ENCODE measurements around the gene CLGN. TPM values are rescaled to one million over a fixed set of nuclear protein-coding genes. Genes with fewer than 3 reads are reported as not detected.

CLGN gene
- total RNA-seq, 1 experiment from 2014 or later = 10.7 TPM

- ChIA-PET CTCF (no interaction called here), POLR2A (interaction anchor here (0.5 to 0.8 kb wide), 2 partner anchors 9 to 15 kb away, joined by 3 read pairs; partner anchors contain the start of gene SCOC)
- no peaks in the 10 kb centered on the region for H3K27me3 Mint-ChIP-seq (ENCODE audit: insufficient read depth, unreplicated experiment)
- H3K4me1 Mint-ChIP-seq (ENCODE audit: insufficient read depth, unreplicated experiment) = no peaks in the 10 kb centered on the region
- no TSS peak for BruUV-seq (replicated peaks)
- H3K27ac Mint-ChIP-seq (ENCODE audit: low read depth, unreplicated experiment) = no peak overlapping the region
- peaks cover 6% of the 10 kb centered on the region for H3K36me3 Mint-ChIP-seq (ENCODE audit: insufficient read depth, unreplicated experiment)
- DNase-seq (ENCODE audit: unreplicated experiment) = no peak
- H3K9me3 Mint-ChIP-seq (ENCODE audit: unreplicated experiment) = no peaks in the 10 kb centered on the region
- intact Hi-C loops (cut with micrococcal nuclease) = no loop called here
- H3K4me3 Mint-ChIP-seq (ENCODE audit: unreplicated experiment) = no peak overlapping the region
- TF ChIP-seq, protein P1, sequence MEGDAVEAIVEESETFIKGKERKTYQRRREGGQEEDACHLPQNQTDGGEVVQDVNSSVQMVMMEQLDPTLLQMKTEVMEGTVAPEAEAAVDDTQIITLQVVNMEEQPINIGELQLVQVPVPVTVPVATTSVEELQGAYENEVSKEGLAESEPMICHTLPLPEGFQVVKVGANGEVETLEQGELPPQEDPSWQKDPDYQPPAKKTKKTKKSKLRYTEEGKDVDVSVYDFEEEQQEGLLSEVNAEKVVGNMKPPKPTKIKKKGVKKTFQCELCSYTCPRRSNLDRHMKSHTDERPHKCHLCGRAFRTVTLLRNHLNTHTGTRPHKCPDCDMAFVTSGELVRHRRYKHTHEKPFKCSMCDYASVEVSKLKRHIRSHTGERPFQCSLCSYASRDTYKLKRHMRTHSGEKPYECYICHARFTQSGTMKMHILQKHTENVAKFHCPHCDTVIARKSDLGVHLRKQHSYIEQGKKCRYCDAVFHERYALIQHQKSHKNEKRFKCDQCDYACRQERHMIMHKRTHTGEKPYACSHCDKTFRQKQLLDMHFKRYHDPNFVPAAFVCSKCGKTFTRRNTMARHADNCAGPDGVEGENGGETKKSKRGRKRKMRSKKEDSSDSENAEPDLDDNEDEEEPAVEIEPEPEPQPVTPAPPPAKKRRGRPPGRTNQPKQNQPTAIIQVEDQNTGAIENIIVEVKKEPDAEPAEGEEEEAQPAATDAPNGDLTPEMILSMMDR (IDR thresholded peaks at IDR 0.05; ENCODE audit: unreplicated experiment) = no peak
These were observed 39.4 kb downstream of the CLGN start for GRCh38 chr4:140388015-140388414.

- no TSS peak for BruUV-seq (replicated peaks)
- no peaks in the 10 kb centered on the region for H3K27me3 Mint-ChIP-seq (ENCODE audit: insufficient read depth, unreplicated experiment)
- no peaks in the 10 kb centered on the region for H3K9me3 Mint-ChIP-seq (ENCODE audit: unreplicated experiment)
- intact Hi-C loops (cut with micrococcal nuclease) = no loop called here
- H3K36me3 Mint-ChIP-seq (ENCODE audit: insufficient read depth, unreplicated experiment) = peaks cover 26% of the 10 kb centered on the region
- ChIA-PET POLR2A (interaction anchor here (3.9 kb wide), 1 partner anchor 9 kb away, joined by 23 read pairs; the partner anchor contains the start of gene SCOC), CTCF (interaction anchor here (0.9 to 1.3 kb wide), 2 partner anchors 8 to 23 kb away, joined by 3 read pairs; no protein-coding TSS in a partner anchor)
- DNase-seq (ENCODE audit: unreplicated experiment) = no peak
- peaks cover under 1% of the 10 kb centered on the region for H3K4me1 Mint-ChIP-seq (ENCODE audit: insufficient read depth, unreplicated experiment)
- H3K4me3 Mint-ChIP-seq (ENCODE audit: unreplicated experiment) = no peak overlapping the region
- TF ChIP-seq, protein P1 (IDR thresholded peaks at IDR 0.05; ENCODE audit: unreplicated experiment) = no peak
- no peak overlapping the region for H3K27ac Mint-ChIP-seq (ENCODE audit: low read depth, unreplicated experiment)
These were observed 44.7 kb downstream of the CLGN start for GRCh38 chr4:140382732-140383131.

- peak; percentile 45 for DNase-seq (ENCODE audit: unreplicated experiment)
- Mint-ChIP-seq H3K27me3 (ENCODE audit: insufficient read depth, unreplicated experiment) (no peaks in the 10 kb centered on the region), H3K27ac (ENCODE audit: low read depth, unreplicated experiment) (no peak overlapping the region), H3K4me3 (ENCODE audit: unreplicated experiment) (no peak overlapping the region), H3K9me3 (ENCODE audit: unreplicated experiment) (no peaks in the 10 kb centered on the region), H3K36me3 (ENCODE audit: insufficient read depth, unreplicated experiment) (no peaks in the 10 kb centered on the region), H3K4me1 (ENCODE audit: insufficient read depth, unreplicated experiment) (peaks cover 34% of the 10 kb centered on the region)
- ChIA-PET POLR2A (interaction anchor here (0.9 to 4.5 kb wide), 22 partner anchors 9 to 708 kb away, joined by 3 to 52 read pairs (median 6); partner anchors contain the start of genes CLGN, ELMOD2 and MGST2), CTCF (interaction anchor here (0.6 to 4.5 kb wide), 10 partner anchors 8 to 487 kb away, joined by 3 to 52 read pairs (median 4); partner anchors contain the start of genes CLGN and ELMOD2)
- TF ChIP-seq, protein P1 (IDR thresholded peaks at IDR 0.05; ENCODE audit: unreplicated experiment) = no peak
- intact Hi-C loops (cut with micrococcal nuclease) = loop anchor here (5.0 kb wide), 1 partner anchor 383 kb away; the partner anchor contains the start of gene TBC1D9
- no TSS peak for BruUV-seq (replicated peaks)
These were observed 53.3 kb downstream of the CLGN start for GRCh38 chr4:140374130-140374477.

DNA sequence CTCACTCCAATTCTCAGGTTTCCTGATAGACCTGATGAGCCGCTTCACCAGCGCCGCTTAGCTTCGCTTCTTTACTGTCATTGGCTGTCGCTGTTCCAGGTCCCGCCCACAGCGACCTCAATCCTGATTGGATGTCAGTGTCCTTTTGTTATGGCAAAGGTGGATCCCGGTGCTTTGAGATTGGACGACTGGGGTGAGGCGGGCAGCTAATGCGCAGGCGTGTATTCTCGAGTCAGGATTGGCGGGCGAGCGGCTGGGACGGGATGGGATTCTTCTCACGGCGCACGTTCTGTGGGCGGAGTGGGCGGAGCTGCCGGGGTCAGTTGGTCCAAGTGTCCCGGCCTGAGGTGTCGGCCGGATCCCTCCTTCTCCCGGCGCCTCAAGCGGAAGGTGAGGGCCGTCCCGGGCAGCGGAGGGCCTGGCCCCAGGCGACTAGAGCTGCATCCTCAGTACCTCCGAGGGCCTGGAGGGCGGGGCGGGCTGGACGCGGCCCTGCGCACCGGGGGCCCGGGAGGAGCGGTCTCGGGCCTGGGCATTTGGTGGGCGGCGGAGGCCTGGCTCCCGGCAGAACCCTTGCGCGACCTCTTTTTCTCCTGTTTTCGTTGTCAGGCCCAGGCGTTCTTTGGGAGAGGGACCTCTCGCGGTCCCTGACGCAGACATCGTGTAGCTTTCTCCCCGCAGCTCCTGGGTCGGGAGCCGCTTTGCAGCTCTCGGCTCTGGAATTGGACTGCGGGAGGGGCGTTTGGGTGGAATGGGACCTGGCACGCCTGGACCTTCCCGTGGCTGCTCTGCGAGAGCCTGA, 53.9 kb downstream of the CLGN start, which contains the start of gene SCOC:
Gene SCOC (plus strand): TSS at position 319 of the 802 bp plus-strand sequence. CDS start 5,525 bp downstream, outside the sequence.
- ChIA-PET CTCF (interaction anchor here (0.6 to 4.5 kb wide), 13 partner anchors 12 to 486 kb away, joined by 3 to 52 read pairs (median 4); partner anchors contain the start of genes CLGN and ELMOD2), POLR2A (interaction anchor here (0.6 to 4.5 kb wide), 37 partner anchors 9 to 1073 kb away, joined by 3 to 52 read pairs (median 4); partner anchors contain the start of genes CLGN, ELMOD2 and MGST2)
- Mint-ChIP-seq H3K9me3 (ENCODE audit: unreplicated experiment) (no peaks in the 10 kb centered on the region), H3K27me3 (ENCODE audit: insufficient read depth, unreplicated experiment) (no peaks in the 10 kb centered on the region), H3K36me3 (ENCODE audit: insufficient read depth, unreplicated experiment) (no peaks in the 10 kb centered on the region), H3K4me1 (ENCODE audit: insufficient read depth, unreplicated experiment) (peaks cover 34% of the 10 kb centered on the region), H3K27ac (ENCODE audit: low read depth, unreplicated experiment) (no peak within 1 kb of the TSS), H3K4me3 (ENCODE audit: unreplicated experiment) (no peak within 1 kb of the TSS)
- no TSS peak for BruUV-seq (replicated peaks)
- DNase-seq (ENCODE audit: unreplicated experiment) = peak; percentile 100
- intact Hi-C loops (cut with micrococcal nuclease) = loop anchor here (1.0 to 5.0 kb wide), 3 partner anchors 54 to 384 kb away; partner anchors contain the start of genes CLGN, ELMOD2 and TBC1D9
- TF ChIP-seq, protein P1 (IDR thresholded peaks at IDR 0.05; ENCODE audit: unreplicated experiment) = no peak
